GM23338 (cell line): ENCODE results near the gene DAGLA. TPM values are rescaled to one million over a fixed set of nuclear protein-coding genes. Genes with fewer than 3 reads are reported as not detected.
A peak's percentile ranks its signal among the peaks of the same experiment; 100 is the strongest.

Source experiments
- ATAC-seq: fragments of 200-7000 bp; cut with Tn5 transposase; 3 replicates; pipeline ENCODE4 v1.9.1; 2020
- DNase-seq: peaks from one replicate; pipeline ENCODE4 v3.0.0-alpha.2; 2015; ENCODE audit warnings: low spot score
- H2AFZ ChIP-seq: fragments of 200-600 bp; sonication (generic); 2 replicates; pipeline ENCODE4 v1.8.0; 2016; ENCODE audit warnings: antibody characterized with exemption, mild to moderate bottlenecking, moderate library complexity
- H3F3A ChIP-seq: fragments of 200-600 bp; sonication (generic); replicated peaks from 2 replicates; pipeline ENCODE4 v1.8.0; 2017; ENCODE audit warnings: antibody characterized with exemption, mixed run types, low read depth
- H3K27ac ChIP-seq: fragments of 200-600 bp; sonication (generic); 2 replicates; pipeline ENCODE4 v1.6.1; 2016; ENCODE audit warnings: low read depth
- H3K27me3 ChIP-seq: fragments of 200-600 bp; sonication (generic); 2 replicates; pipeline ENCODE4 v1.8.0; 2016; ENCODE audit warnings: mild to moderate bottlenecking, mixed run types, moderate library complexity; ENCODE audit not compliant: insufficient read depth
- H3K36me3 ChIP-seq: fragments of 200-600 bp; sonication (generic); 2 replicates; pipeline ENCODE4 v1.8.0; 2016; ENCODE audit warnings: mild to moderate bottlenecking; ENCODE audit not compliant: insufficient read depth
- H3K4me1 ChIP-seq: fragments of 200-600 bp; sonication (generic); 2 replicates; pipeline ENCODE4 v1.8.0; 2016; ENCODE audit warnings: mild to moderate bottlenecking, moderate library complexity; ENCODE audit not compliant: insufficient read depth
- H3K4me2 ChIP-seq: fragments of 200-600 bp; sonication (generic); 2 replicates; pipeline ENCODE4 v1.7.1; 2017; ENCODE audit warnings: mixed run types
- H3K4me3 ChIP-seq: fragments of 200-600 bp; sonication (generic); 2 replicates; pipeline ENCODE4 v1.6.1; 2016; ENCODE audit warnings: mixed run types
- H3K79me2 ChIP-seq: fragments of 200-600 bp; sonication (generic); replicated peaks from 2 replicates; pipeline ENCODE4 v1.8.0; 2017; ENCODE audit warnings: mild to moderate bottlenecking; ENCODE audit not compliant: insufficient read depth
- H3K9me2 ChIP-seq: fragments of 200-600 bp; sonication (generic); 2 replicates; pipeline ENCODE4 v1.8.0; 2017; ENCODE audit not compliant: insufficient read depth
- H4K20me1 ChIP-seq: fragments of 200-600 bp; sonication (generic); replicated peaks from 2 replicates; pipeline ENCODE4 v1.8.0; 2017; ENCODE audit warnings: mild to moderate bottlenecking; ENCODE audit not compliant: insufficient read depth
- H3K27ac Mint-ChIP-seq: 2 replicates; pipeline ENCODE4 v1.8.0; 2020; ENCODE audit warnings: inconsistent platforms, mild to moderate bottlenecking, moderate library complexity, mixed read lengths
- H3K27me3 Mint-ChIP-seq: 3 replicates; pipeline ENCODE4 v1.8.0; 2022; ENCODE audit warnings: low read depth, mild to moderate bottlenecking, moderate library complexity, mixed read lengths, inconsistent platforms; ENCODE audit not compliant: insufficient read depth, poor library complexity
- H3K36me3 Mint-ChIP-seq: 3 replicates; pipeline ENCODE4 v1.8.0; 2021; ENCODE audit warnings: low read depth, mild to moderate bottlenecking, inconsistent platforms, moderate library complexity, mixed read lengths
- H3K4me1 Mint-ChIP-seq: 3 replicates; pipeline ENCODE4 v1.8.0; 2020; ENCODE audit warnings: mild to moderate bottlenecking, inconsistent platforms, mixed read lengths
- H3K4me3 Mint-ChIP-seq: 3 replicates; pipeline ENCODE4 v1.8.0; 2021; ENCODE audit warnings: moderate library complexity, mild to moderate bottlenecking, inconsistent platforms, mixed read lengths
- H3K9me3 Mint-ChIP-seq: 3 replicates; pipeline ENCODE4 v1.8.0; 2020; ENCODE audit warnings: moderate library complexity, mild to moderate bottlenecking, inconsistent platforms, mixed read lengths
- CREB1 ChIP-seq: fragments of 250-450 bp; sonication (Bioruptor Pico); IDR thresholded peaks from 2 replicates; pipeline ENCODE4 v1.5.0; 2020; ENCODE audit warnings: low read depth, mild to moderate bottlenecking, moderate library complexity
- EZH2 ChIP-seq: fragments of 200-600 bp; sonication (generic); IDR thresholded peaks from one replicate; pipeline ENCODE4 v1.8.0; 2017; ENCODE audit warnings: antibody characterized with exemption, mild to moderate bottlenecking, low read depth; ENCODE audit not compliant: unreplicated experiment
- EZH2phosphoT487 ChIP-seq: fragments of 200-600 bp; sonication (generic); IDR thresholded peaks from one replicate; pipeline ENCODE4 v1.8.1; 2018; ENCODE audit warnings: antibody characterized with exemption; ENCODE audit not compliant: unreplicated experiment
- JUNB ChIP-seq: IDR thresholded peaks from one replicate; pipeline ENCODE4 v1.6.1; 2016; ENCODE audit warnings: antibody characterized with exemption; ENCODE audit not compliant: unreplicated experiment
- NANOG ChIP-seq: IDR thresholded peaks from 2 replicates; pipeline ENCODE4 v1.6.1; 2016; ENCODE audit warnings: antibody characterized with exemption, borderline replicate concordance
- POLR2AphosphoS5 ChIP-seq: IDR thresholded peaks from 2 replicates; pipeline ENCODE4 v1.6.1; 2016; ENCODE audit warnings: antibody characterized with exemption, low read depth
- STAT1 ChIP-seq: IDR thresholded peaks from one replicate; pipeline ENCODE4 v1.6.1; 2016; ENCODE audit warnings: antibody characterized with exemption; ENCODE audit not compliant: unreplicated experiment
- ZNF114 ChIP-seq: fragments of 250-450 bp; sonication (Bioruptor Pico); IDR thresholded peaks from 2 replicates; pipeline ENCODE4 v1.5.0; 2020; ENCODE audit warnings: mild to moderate bottlenecking, moderate library complexity
- ZNF331 ChIP-seq: fragments of 250-450 bp; sonication (Bioruptor Pico); IDR thresholded peaks from 2 replicates; pipeline ENCODE4 v1.5.0; 2020; ENCODE audit warnings: low read depth, mild to moderate bottlenecking, moderate library complexity
- polyA plus RNA-seq: library from polyadenylated mRNA; unstranded; fragments of >200 nt; fragmentation: Nextera tagmentation; extraction: Ambion mirVana; gene quantifications from 2 replicates; pipeline ENCODE4 v1.2.1, GENCODE V29; 2016
- total RNA-seq: library from RNA; depleted of rRNA; stranded (reverse); fragments of >200 nt; shearing (Covaris generic); gene quantifications from 2 replicates; pipeline ENCODE4 v1.2.3, GENCODE V29; 2014
- TF ChIP-seq, protein P1 (sequence below): IDR thresholded peaks from one replicate; pipeline ENCODE4 v1.6.1; 2018; ENCODE audit warnings: antibody characterized with exemption; ENCODE audit not compliant: unreplicated experiment
- TF ChIP-seq, protein P2 (sequence below), 2 experiments: fragments of 200-600 bp in 1 of 2; sonication (generic) in 1 of 2; conservative IDR thresholded peaks; 2 replicates each; pipeline versions ENCODE4 v1.5.1 to v1.6.1; 2016 to 2017; ENCODE audit warnings: antibody characterized with exemption in 2 of 2, low read depth in 2 of 2, mild to moderate bottlenecking in 2 of 2, moderate library complexity in 1 of 2
- TF ChIP-seq, protein P3 (sequence below): fragments of 250-450 bp; sonication (Bioruptor Pico); IDR thresholded peaks from 2 replicates; pipeline ENCODE4 v1.5.0; 2020; ENCODE audit warnings: mild to moderate bottlenecking, moderate library complexity
- TF ChIP-seq, protein P4 (sequence below): IDR thresholded peaks from 2 replicates; pipeline ENCODE4 v1.6.1; 2016; ENCODE audit warnings: antibody characterized with exemption

Gene DAGLA
- total and polyA plus RNA-seq, 2 experiments from 2014 or later = 0.55 to 2.5 TPM

DNA sequence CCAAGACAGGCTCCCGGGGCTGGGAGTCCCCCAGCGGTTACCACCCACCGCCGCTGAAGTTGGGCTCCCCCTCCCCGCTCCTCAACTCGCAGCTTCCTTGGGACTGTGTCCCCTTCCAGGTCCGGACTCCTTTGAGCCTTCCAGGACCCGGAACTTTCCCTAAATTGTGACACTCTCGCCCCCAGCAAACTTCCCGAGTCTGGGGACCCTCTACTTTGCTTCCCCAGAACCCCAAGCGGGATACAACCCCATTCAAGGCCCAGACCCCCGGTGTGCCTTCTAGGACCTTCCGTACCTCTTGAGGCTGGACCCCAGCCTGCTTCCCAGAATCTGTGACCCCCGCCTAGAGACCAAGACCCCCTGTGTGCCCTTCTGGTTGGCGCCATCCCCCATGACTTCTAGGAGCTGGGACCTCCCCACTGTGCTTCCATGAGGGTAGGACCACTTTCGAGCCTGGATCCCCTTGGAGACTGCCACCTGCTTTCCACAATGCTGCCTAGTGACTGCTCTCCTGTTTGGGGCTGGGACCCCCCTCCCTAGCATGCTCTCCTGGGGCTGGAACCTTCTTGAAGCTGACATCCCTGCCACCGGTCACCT lies 72.8 kb downstream of the DAGLA start:
- peak overlapping the region; percentile 71 for H3K4me3 Mint-ChIP-seq
- peaks cover 23% of the 10 kb centered on the region for H3K4me1 ChIP-seq
- peak overlapping the region; percentile 89 for H3K4me2 ChIP-seq
- H3K27me3 Mint-ChIP-seq = peaks cover 33% of the 10 kb centered on the region
- peaks cover 4% of the 10 kb centered on the region; the same call in 1 of the 2 replicates for H3F3A ChIP-seq
- TF ChIP-seq ZNF114 (CRISPR knock-in tag) (no peak), EZH2 (no peak), NANOG (no peak), EZH2phosphoT487 (no peak), ZNF331 (CRISPR knock-in tag) (no peak), JUNB (no peak), POLR2AphosphoS5 (no peak), STAT1 (no peak), CREB1 (CRISPR knock-in tag) (no peak)
- TF ChIP-seq, protein P1, sequence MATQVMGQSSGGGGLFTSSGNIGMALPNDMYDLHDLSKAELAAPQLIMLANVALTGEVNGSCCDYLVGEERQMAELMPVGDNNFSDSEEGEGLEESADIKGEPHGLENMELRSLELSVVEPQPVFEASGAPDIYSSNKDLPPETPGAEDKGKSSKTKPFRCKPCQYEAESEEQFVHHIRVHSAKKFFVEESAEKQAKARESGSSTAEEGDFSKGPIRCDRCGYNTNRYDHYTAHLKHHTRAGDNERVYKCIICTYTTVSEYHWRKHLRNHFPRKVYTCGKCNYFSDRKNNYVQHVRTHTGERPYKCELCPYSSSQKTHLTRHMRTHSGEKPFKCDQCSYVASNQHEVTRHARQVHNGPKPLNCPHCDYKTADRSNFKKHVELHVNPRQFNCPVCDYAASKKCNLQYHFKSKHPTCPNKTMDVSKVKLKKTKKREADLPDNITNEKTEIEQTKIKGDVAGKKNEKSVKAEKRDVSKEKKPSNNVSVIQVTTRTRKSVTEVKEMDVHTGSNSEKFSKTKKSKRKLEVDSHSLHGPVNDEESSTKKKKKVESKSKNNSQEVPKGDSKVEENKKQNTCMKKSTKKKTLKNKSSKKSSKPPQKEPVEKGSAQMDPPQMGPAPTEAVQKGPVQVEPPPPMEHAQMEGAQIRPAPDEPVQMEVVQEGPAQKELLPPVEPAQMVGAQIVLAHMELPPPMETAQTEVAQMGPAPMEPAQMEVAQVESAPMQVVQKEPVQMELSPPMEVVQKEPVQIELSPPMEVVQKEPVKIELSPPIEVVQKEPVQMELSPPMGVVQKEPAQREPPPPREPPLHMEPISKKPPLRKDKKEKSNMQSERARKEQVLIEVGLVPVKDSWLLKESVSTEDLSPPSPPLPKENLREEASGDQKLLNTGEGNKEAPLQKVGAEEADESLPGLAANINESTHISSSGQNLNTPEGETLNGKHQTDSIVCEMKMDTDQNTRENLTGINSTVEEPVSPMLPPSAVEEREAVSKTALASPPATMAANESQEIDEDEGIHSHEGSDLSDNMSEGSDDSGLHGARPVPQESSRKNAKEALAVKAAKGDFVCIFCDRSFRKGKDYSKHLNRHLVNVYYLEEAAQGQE = no peak
- TF ChIP-seq, protein P2, sequence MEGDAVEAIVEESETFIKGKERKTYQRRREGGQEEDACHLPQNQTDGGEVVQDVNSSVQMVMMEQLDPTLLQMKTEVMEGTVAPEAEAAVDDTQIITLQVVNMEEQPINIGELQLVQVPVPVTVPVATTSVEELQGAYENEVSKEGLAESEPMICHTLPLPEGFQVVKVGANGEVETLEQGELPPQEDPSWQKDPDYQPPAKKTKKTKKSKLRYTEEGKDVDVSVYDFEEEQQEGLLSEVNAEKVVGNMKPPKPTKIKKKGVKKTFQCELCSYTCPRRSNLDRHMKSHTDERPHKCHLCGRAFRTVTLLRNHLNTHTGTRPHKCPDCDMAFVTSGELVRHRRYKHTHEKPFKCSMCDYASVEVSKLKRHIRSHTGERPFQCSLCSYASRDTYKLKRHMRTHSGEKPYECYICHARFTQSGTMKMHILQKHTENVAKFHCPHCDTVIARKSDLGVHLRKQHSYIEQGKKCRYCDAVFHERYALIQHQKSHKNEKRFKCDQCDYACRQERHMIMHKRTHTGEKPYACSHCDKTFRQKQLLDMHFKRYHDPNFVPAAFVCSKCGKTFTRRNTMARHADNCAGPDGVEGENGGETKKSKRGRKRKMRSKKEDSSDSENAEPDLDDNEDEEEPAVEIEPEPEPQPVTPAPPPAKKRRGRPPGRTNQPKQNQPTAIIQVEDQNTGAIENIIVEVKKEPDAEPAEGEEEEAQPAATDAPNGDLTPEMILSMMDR (conservative IDR thresholded peaks at IDR 0.05; ENCODE audit: low read depth in 2 of 2) = no peak
- TF ChIP-seq, protein P3, sequence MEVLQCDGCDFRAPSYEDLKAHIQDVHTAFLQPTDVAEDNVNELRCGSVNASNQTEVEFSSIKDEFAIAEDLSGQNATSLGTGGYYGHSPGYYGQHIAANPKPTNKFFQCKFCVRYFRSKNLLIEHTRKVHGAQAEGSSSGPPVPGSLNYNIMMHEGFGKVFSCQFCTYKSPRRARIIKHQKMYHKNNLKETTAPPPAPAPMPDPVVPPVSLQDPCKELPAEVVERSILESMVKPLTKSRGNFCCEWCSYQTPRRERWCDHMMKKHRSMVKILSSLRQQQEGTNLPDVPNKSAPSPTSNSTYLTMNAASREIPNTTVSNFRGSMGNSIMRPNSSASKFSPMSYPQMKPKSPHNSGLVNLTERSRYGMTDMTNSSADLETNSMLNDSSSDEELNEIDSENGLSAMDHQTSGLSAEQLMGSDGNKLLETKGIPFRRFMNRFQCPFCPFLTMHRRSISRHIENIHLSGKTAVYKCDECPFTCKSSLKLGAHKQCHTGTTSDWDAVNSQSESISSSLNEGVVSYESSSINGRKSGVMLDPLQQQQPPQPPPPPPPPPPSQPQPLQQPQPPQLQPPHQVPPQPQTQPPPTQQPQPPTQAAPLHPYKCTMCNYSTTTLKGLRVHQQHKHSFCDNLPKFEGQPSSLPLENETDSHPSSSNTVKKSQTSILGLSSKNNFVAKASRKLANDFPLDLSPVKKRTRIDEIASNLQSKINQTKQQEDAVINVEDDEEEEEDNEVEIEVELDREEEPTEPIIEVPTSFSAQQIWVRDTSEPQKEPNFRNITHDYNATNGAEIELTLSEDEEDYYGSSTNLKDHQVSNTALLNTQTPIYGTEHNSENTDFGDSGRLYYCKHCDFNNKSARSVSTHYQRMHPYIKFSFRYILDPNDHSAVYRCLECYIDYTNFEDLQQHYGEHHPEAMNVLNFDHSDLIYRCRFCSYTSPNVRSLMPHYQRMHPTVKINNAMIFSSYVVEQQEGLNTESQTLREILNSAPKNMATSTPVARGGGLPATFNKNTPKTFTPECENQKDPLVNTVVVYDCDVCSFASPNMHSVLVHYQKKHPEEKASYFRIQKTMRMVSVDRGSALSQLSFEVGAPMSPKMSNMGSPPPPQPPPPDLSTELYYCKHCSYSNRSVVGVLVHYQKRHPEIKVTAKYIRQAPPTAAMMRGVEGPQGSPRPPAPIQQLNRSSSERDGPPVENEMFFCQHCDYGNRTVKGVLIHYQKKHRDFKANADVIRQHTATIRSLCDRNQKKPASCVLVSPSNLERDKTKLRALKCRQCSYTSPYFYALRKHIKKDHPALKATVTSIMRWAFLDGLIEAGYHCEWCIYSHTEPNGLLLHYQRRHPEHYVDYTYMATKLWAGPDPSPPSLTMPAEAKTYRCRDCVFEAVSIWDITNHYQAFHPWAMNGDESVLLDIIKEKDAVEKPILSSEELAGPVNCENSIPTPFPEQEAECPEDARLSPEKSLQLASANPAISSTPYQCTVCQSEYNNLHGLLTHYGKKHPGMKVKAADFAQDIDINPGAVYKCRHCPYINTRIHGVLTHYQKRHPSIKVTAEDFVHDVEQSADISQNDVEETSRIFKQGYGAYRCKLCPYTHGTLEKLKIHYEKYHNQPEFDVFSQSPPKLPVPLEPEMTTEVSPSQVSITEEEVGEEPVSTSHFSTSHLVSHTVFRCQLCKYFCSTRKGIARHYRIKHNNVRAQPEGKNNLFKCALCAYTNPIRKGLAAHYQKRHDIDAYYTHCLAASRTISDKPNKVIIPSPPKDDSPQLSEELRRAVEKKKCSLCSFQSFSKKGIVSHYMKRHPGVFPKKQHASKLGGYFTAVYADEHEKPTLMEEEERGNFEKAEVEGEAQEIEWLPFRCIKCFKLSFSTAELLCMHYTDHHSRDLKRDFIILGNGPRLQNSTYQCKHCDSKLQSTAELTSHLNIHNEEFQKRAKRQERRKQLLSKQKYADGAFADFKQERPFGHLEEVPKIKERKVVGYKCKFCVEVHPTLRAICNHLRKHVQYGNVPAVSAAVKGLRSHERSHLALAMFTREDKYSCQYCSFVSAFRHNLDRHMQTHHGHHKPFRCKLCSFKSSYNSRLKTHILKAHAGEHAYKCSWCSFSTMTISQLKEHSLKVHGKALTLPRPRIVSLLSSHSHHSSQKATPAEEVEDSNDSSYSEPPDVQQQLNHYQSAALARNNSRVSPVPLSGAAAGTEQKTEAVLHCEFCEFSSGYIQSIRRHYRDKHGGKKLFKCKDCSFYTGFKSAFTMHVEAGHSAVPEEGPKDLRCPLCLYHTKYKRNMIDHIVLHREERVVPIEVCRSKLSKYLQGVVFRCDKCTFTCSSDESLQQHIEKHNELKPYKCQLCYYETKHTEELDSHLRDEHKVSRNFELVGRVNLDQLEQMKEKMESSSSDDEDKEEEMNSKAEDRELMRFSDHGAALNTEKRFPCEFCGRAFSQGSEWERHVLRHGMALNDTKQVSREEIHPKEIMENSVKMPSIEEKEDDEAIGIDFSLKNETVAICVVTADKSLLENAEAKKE = no peak
- TF ChIP-seq, protein P4, sequence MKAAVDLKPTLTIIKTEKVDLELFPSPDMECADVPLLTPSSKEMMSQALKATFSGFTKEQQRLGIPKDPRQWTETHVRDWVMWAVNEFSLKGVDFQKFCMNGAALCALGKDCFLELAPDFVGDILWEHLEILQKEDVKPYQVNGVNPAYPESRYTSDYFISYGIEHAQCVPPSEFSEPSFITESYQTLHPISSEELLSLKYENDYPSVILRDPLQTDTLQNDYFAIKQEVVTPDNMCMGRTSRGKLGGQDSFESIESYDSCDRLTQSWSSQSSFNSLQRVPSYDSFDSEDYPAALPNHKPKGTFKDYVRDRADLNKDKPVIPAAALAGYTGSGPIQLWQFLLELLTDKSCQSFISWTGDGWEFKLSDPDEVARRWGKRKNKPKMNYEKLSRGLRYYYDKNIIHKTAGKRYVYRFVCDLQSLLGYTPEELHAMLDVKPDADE = no peak
- DNase-seq (no peak), ATAC-seq (peak; percentile 9)
- no peaks in the 10 kb centered on the region; the same call in 2 of the 3 replicates for H3K36me3 Mint-ChIP-seq
- H3K27ac Mint-ChIP-seq = no peak overlapping the region
- no peak overlapping the region for H3K27ac ChIP-seq
- H3K36me3 ChIP-seq = no peaks in the 10 kb centered on the region
- H2AFZ ChIP-seq = peak overlapping the region; percentile 94; the same call in 1 of the 2 replicates
- H3K9me2 ChIP-seq = no peaks in the 10 kb centered on the region
- H3K4me1 Mint-ChIP-seq = peaks cover 31% of the 10 kb centered on the region
- H3K9me3 Mint-ChIP-seq = no peaks in the 10 kb centered on the region
- H4K20me1 ChIP-seq = peaks cover 3% of the 10 kb centered on the region; the same call in 1 of the 2 replicates
- no peaks in the 10 kb centered on the region for H3K79me2 ChIP-seq
- H3K4me3 ChIP-seq = peak overlapping the region; percentile 71
- H3K27me3 ChIP-seq = peaks cover 32% of the 10 kb centered on the region
